ENCODE measurements around the gene TARBP2. TPM values are rescaled to one million over a fixed set of nuclear protein-coding genes. Genes with fewer than 3 reads are reported as not detected.

Gene TARBP2
- 20.9 TPM for total RNA-seq (2013)
- 10 to 100 TPM; 16.6 to 39.4 (median 24.4) TPM for polyA plus RNA-seq
- 10.9 and 17.2 TPM in 2 replicates for polyA minus RNA-seq
- total RNA-seq: 1.0 to 10.4 (median 6.3) reads per million in 11 experiments

- DNase-seq: peak; percentile 99
- H3K4me3 Mint-ChIP-seq: peak within 1 kb of the TSS; percentile 88 to 100
- peaks cover 18 to 28% of the 10 kb centered on the region in 2 donors for H3K36me3 Mint-ChIP-seq
- Histone ChIP-seq H3K79me2 (ENCODE audit: insufficient read depth, low read length) (peaks cover 24% of the 10 kb centered on the region), H3K36me3 (replicated peaks in 1 of 2; ENCODE audit: control insufficient read depth in 1 of 2, insufficient read depth in 2 of 2, low read length in 2 of 2) (peaks cover 15 to 27% of the 10 kb centered on the region in 2 donors), H2AFZ (ENCODE audit: insufficient read depth, low read depth, low read length, poor library complexity, severe bottlenecking) (peak within 1 kb of the TSS; percentile 91), H4K20me1 (ENCODE audit: insufficient read depth, low read length) (no peaks in the 10 kb centered on the region), H3K9ac (ENCODE audit: insufficient read depth, low read length, poor library complexity, severe bottlenecking) (peak within 1 kb of the TSS; percentile 88), H3K4me3 (replicated peaks in 1 of 3; ENCODE audit: low read depth in 2 of 3, low read length in 3 of 3) (peak within 1 kb of the TSS; percentile 74 to 83 (median 81)), H3K27ac (ENCODE audit: low read depth in 1 of 2, low read length in 2 of 2) (peak within 1 kb of the TSS; percentile 99), H3K4me1 (ENCODE audit: control insufficient read depth in 1 of 2, insufficient read depth in 2 of 2, low read length in 2 of 2) (peaks cover 42 to 46% of the 10 kb centered on the region in 2 donors), H3K4me2 (replicated peaks; ENCODE audit: extremely low read depth, low read length, poor library complexity, severe bottlenecking) (peak within 1 kb of the TSS; percentile 97), H3K9me3 (replicated peaks in 1 of 2; ENCODE audit: control insufficient read depth in 1 of 2, insufficient read depth in 1 of 2, low read length in 2 of 2) (no peaks in the 10 kb centered on the region), H3K27me3 (ENCODE audit: control insufficient read depth in 2 of 2, insufficient read depth in 2 of 2, low read length in 2 of 2) (no peaks in the 10 kb centered on the region)
- H3K4me1 Mint-ChIP-seq: peaks cover 47% of the 10 kb centered on the region
- peaks cover 0 to 6% (median 0%) of the 10 kb centered on the region in 3 donors for H3K27me3 Mint-ChIP-seq (ENCODE audit: low read depth in 3 of 3)
- 0% methylated on average over 63 of the region's 74 CpGs for WGBS (ENCODE audit: insufficient coverage)
- intact Hi-C loops (cut with micrococcal nuclease): loop anchor here (1.0 to 10.0 kb wide), 5 partner anchors 49 to 286 kb away; partner anchors contain the start of genes PCBP2 (in 2 of the 2) and AAAS (in 1 of the 2)
- H3K9me3 Mint-ChIP-seq: no peaks in the 10 kb centered on the region
- TF ChIP-seq CTCF (IDR thresholded peaks at IDR 0.05): no peak
- H3K27ac Mint-ChIP-seq: peak within 1 kb of the TSS; percentile 97 to 99 (median 99)
Observed at GRCh38 chr12:53500776-53501614, at the start of gene TARBP2. TSS of gene TARBP2 (plus strand) at chr12:53501283. CDS start at chr12:53501409, 126 bp downstream.

GRCh38 chr12:53451661-53452158 is 49.4 kb upstream of the TARBP2 start, which contains the start of gene PCBP2:
TSS of gene PCBP2 (plus strand) at chr12:53452102. CDS start at chr12:53454801, 2,699 bp downstream.
- Mint-ChIP-seq H3K27ac (peak within 1 kb of the TSS; percentile 96 to 99 (median 99)), H3K9me3 (no peaks in the 10 kb centered on the region), H3K4me3 (peak within 1 kb of the TSS; percentile 94 to 99), H3K27me3 (ENCODE audit: low read depth in 3 of 3) (peaks cover 0 to 4% (median 0%) of the 10 kb centered on the region in 3 donors), H3K4me1 (peaks cover 19% of the 10 kb centered on the region), H3K36me3 (peaks cover 40 to 46% of the 10 kb centered on the region in 2 donors)
- H2AFZ ChIP-seq (ENCODE audit: insufficient read depth, low read depth, low read length, poor library complexity, severe bottlenecking): peak within 1 kb of the TSS; percentile 7
- H3K9ac ChIP-seq (ENCODE audit: insufficient read depth, low read length, poor library complexity, severe bottlenecking): peak within 1 kb of the TSS; percentile 87
- peaks cover 44 to 57% of the 10 kb centered on the region in 2 donors for H3K36me3 ChIP-seq (replicated peaks in 1 of 2; ENCODE audit: control insufficient read depth in 1 of 2, insufficient read depth in 2 of 2, low read length in 2 of 2)
- peaks cover 58% of the 10 kb centered on the region for H3K79me2 ChIP-seq (ENCODE audit: insufficient read depth, low read length)
- peaks cover 12 to 17% of the 10 kb centered on the region in 2 donors for H3K4me1 ChIP-seq (ENCODE audit: control insufficient read depth in 1 of 2, insufficient read depth in 2 of 2, low read length in 2 of 2)
- no peaks in the 10 kb centered on the region for H3K27me3 ChIP-seq (ENCODE audit: control insufficient read depth in 2 of 2, insufficient read depth in 2 of 2, low read length in 2 of 2)
- intact Hi-C loops (cut with micrococcal nuclease): loop anchor here (1.0 to 5.0 kb wide), 5 partner anchors 50 to 226 kb away; partner anchors contain the start of genes TARBP2 (in 2 of the 2), ATP5MC2 (in 1 of the 2), MYG1 (in 1 of the 2) and PFDN5 (in 1 of the 2)
- peak; percentile 81 for TF ChIP-seq CTCF (IDR thresholded peaks at IDR 0.05)
- peak; percentile 98 to 99 (median 98) for DNase-seq
- H3K27ac ChIP-seq (ENCODE audit: low read depth in 1 of 2, low read length in 2 of 2): peak within 1 kb of the TSS; percentile 85 to 91
- no peaks in the 10 kb centered on the region for H3K9me3 ChIP-seq (replicated peaks in 1 of 2; ENCODE audit: control insufficient read depth in 1 of 2, insufficient read depth in 1 of 2, low read length in 2 of 2)
- peak within 1 kb of the TSS; percentile 80 to 95 (median 87) for H3K4me3 ChIP-seq (replicated peaks in 1 of 3; ENCODE audit: low read depth in 2 of 3, low read length in 3 of 3)
- WGBS (ENCODE audit: insufficient coverage): 0% methylated on average over 21 of the region's 32 CpGs
- H3K4me2 ChIP-seq (replicated peaks; ENCODE audit: extremely low read depth, low read length, poor library complexity, severe bottlenecking): peak within 1 kb of the TSS; percentile 88
- H4K20me1 ChIP-seq (ENCODE audit: insufficient read depth, low read length): peaks cover 74% of the 10 kb centered on the region

Measured in CD14-positive monocyte (primary cell).